K562 (cell line): Measurements from ENCODE around the gene SAMD3. TPM values are rescaled to one million over a fixed set of nuclear protein-coding genes. Genes with fewer than 3 reads are reported as not detected.

Source experiments
- ATAC-seq: fragments of 200-7000 bp; cut with Tn5 transposase; 3 replicates; pipeline ENCODE4 v1.9.1; 2020; ENCODE audit warnings: moderate library complexity
- BruUV-seq: library from RNA; stranded (reverse); fragments of 400-500 nt; replicated peaks from 2 replicates; lab custom pipeline; 2021; lab: Mats Ljungman, UMichigan
- CTCF ChIA-PET: fragments of 300-600 bp; formaldehyde crosslinking; extraction: SDS; loops from one replicate; lab custom pipeline; 2021; ENCODE audit warnings: low intra/inter-chr PET ratio; lab: Yijun Ruan, JAX
- POLR2A ChIA-PET: fragments of 300-600, 350-650 bp; sonication (Branson Sonifier 250); formaldehyde crosslinking; extraction: SDS; loops from one replicate; lab custom pipeline; 2021; ENCODE audit warnings: antibody characterized with exemption, inconsistent platforms; lab: Yijun Ruan, JAX
- DNase-seq, 4 experiments: peaks; one replicate each; pipeline versions ENCODE4 v3.0.0 to v3.0.0-alpha.2; 2011 to 2018; ENCODE audit warnings: low spot score in 3 of 4, mixed read lengths in 3 of 4; ENCODE audit errors: extremely low read depth in 1 of 4
- FAIRE-seq: peaks from 2 replicates; lab custom pipeline; 2011; peaks lifted over from hg19 to GRCh38; lab: Jason Lieb, UNC
- H2AFZ ChIP-seq: 2 replicates; pipeline ENCODE4 v1.6.0; 2011; ENCODE audit warnings: low read depth, low read length, control low read depth, inconsistent platforms
- H3K27ac ChIP-seq: fragments of 200-600 bp; 3 replicates; pipeline ENCODE4 v1.8.0; 2011; ENCODE audit warnings: low read depth, mild to moderate bottlenecking, control low read depth, inconsistent platforms, low read length, moderate library complexity, mixed read lengths; ENCODE audit errors: extremely low read depth
- H3K27me3 ChIP-seq, 2 experiments: fragments of 300-600 bp in 1 of 2; 2 replicates in 1 of 2; 3 replicates in 1 of 2; pipeline versions ENCODE4 v1.6.0 to v1.8.0; 2011; ENCODE audit warnings: inconsistent platforms in 2 of 2, low read length in 2 of 2, mild to moderate bottlenecking in 1 of 2, mixed read lengths in 1 of 2, moderate library complexity in 1 of 2; ENCODE audit not compliant: control insufficient read depth in 2 of 2, insufficient read depth in 2 of 2
- H3K36me3 ChIP-seq: fragments of 300-600 bp; 3 replicates; pipeline ENCODE4 v1.8.0; 2011; ENCODE audit warnings: mild to moderate bottlenecking, low read length, inconsistent platforms; ENCODE audit not compliant: control insufficient read depth, insufficient read depth
- H3K4me1 ChIP-seq, 2 experiments: fragments of 200-600 bp in 1 of 2; replicated peaks in 1 of 2; 2 replicates in 1 of 2; 3 replicates in 1 of 2; pipeline versions ENCODE4 v1.5.1 to v1.8.0; 2011; ENCODE audit warnings: inconsistent platforms in 2 of 2, low read length in 2 of 2, mild to moderate bottlenecking in 1 of 2, mixed read lengths in 1 of 2, moderate library complexity in 1 of 2; ENCODE audit not compliant: control insufficient read depth in 2 of 2, insufficient read depth in 2 of 2
- H3K4me2 ChIP-seq: 2 replicates; pipeline ENCODE4 v1.6.1; 2011; ENCODE audit warnings: low read length, control low read depth, inconsistent platforms, mixed read lengths; ENCODE audit not compliant: insufficient read depth
- H3K4me3 ChIP-seq: fragments of 200-600 bp; sonication (generic), shearing (Covaris generic); 2 replicates; pipeline ENCODE4 v1.5.1; 2016; ENCODE audit warnings: control low read depth, inconsistent platforms
- H3K79me2 ChIP-seq: fragments of 200-600 bp; 3 replicates; pipeline ENCODE4 v1.8.0; 2011; ENCODE audit warnings: low read length, inconsistent platforms; ENCODE audit not compliant: control insufficient read depth, insufficient read depth
- H3K9ac ChIP-seq, 2 experiments: 2 replicates each; pipeline versions ENCODE4 v1.6.0 to v1.6.1; 2011; ENCODE audit warnings: low read depth in 2 of 2, low read length in 2 of 2, control low read depth in 1 of 2, inconsistent platforms in 1 of 2, mild to moderate bottlenecking in 1 of 2, mixed read lengths in 1 of 2; ENCODE audit not compliant: insufficient read depth in 1 of 2
- H3K9me1 ChIP-seq: one replicate; pipeline ENCODE4 v1.6.0; 2011; ENCODE audit warnings: inconsistent platforms, mild to moderate bottlenecking, low read length, moderate library complexity; ENCODE audit not compliant: control insufficient read depth, insufficient read depth
- H3K9me3 ChIP-seq: replicated peaks from 2 replicates; pipeline ENCODE4 v1.5.1; 2011; ENCODE audit warnings: low read depth, low read length, inconsistent platforms; ENCODE audit not compliant: control insufficient read depth, insufficient read depth
- H4K20me1 ChIP-seq: replicated peaks from 2 replicates; pipeline ENCODE4 v1.6.1; 2011; ENCODE audit warnings: low read length, inconsistent platforms, mixed read lengths; ENCODE audit not compliant: control insufficient read depth, insufficient read depth
- CEBPB ChIP-seq: fragments of 450-650 bp; IDR thresholded peaks from 2 replicates; pipeline ENCODE4 v1.6.1; 2016; ENCODE audit warnings: missing genetic modification characterization, missing compliant biosample characterization
- FUS ChIP-seq: fragments of 200-400 bp; formaldehyde crosslinking; optimal IDR thresholded peaks from 2 replicates; pipeline ENCODE3; 2017; ENCODE audit warnings: low read depth, low read length
- GTF2A2 ChIP-seq: IDR thresholded peaks from 2 replicates; pipeline ENCODE4 v1.6.1; 2016; ENCODE audit warnings: mild to moderate bottlenecking, missing genetic modification characterization, missing compliant biosample characterization
- SMARCA5 ChIP-seq: fragments of 450-650 bp; IDR thresholded peaks from 2 replicates; pipeline ENCODE4 v1.6.1; 2016
- TCF7 ChIP-seq: sonication (generic); IDR thresholded peaks from 2 replicates; pipeline ENCODE4 v1.6.1; 2016; ENCODE audit warnings: antibody characterized with exemption, borderline replicate concordance
- TCF7L2 ChIP-seq: fragments of 150-350 bp; IDR thresholded peaks from 2 replicates; pipeline ENCODE4 v1.6.1; 2016; ENCODE audit warnings: low read depth, mild to moderate bottlenecking, low read length, moderate library complexity
- ZEB2 ChIP-seq: fragments of 450-650 bp; IDR thresholded peaks from 2 replicates; pipeline ENCODE4 v1.6.1; 2016
- ZNF133 ChIP-seq: fragments of 250-450 bp; sonication (Bioruptor Pico); IDR thresholded peaks from 2 replicates; pipeline ENCODE4 v1.4.0; 2020; ENCODE audit warnings: mild to moderate bottlenecking
- ZNF644 ChIP-seq: fragments of 200-800 bp; sonication (Bioruptor generic); IDR thresholded peaks from 2 replicates; pipeline ENCODE4 v1.6.1; 2016; ENCODE audit warnings: low read depth, missing genetic modification characterization, missing compliant biosample characterization
- ZNF696 ChIP-seq: fragments of 250-450 bp; sonication (Bioruptor Pico); conservative IDR thresholded peaks from 2 replicates; pipeline ENCODE4 v1.4.0; 2020; ENCODE audit warnings: mild to moderate bottlenecking, moderate library complexity
- WGBS: fragments of 100-300 bp; shearing (Covaris generic); methylation state at CpG from one replicate; pipeline ENCODE4 v1.1.6; 2016; ENCODE audit warnings: low coverage, mixed read lengths; ENCODE audit not compliant: insufficient coverage; ENCODE audit errors: missing lambda C conversion rate; 5-methylcytosine and 5-hydroxymethylcytosine counted together
- in situ Hi-C: fragments of 300-500 bp; cut with MboI; formaldehyde crosslinking; loops from 4 replicates; pipeline ENCODE4 v1.15.0; 2018; ENCODE audit warnings: inconsistent platforms, mixed read lengths
- intact Hi-C: fragments of 100-400 bp; cut with micrococcal nuclease; formaldehyde crosslinking; loops from 2 replicates; pipeline ENCODE4 v1.14.2; 2022
- polyA plus RNA-seq, 8 experiments: library from polyadenylated mRNA; depleted of rRNA in 4 of 8; stranded (reverse) in 5 of 8; unstranded in 3 of 8; fragments of >200 nt; fragmentation: Nextera tagmentation in 2 of 8; fragmentation: Illumina TruSeq in 1 of 8; extraction: Ambion mirVana in 2 of 8; extraction: Trizol in 1 of 8; gene quantifications; 2 replicates each; pipeline versions ENCODE4 v1.2.1 to v1.2.3, GENCODE V29; 2011 to 2014; ENCODE audit warnings: inconsistent platforms in 1 of 8, missing spikeins in 1 of 8
- total RNA-seq, 7 experiments: library from RNA; depleted of rRNA in 6 of 7; stranded (reverse); fragments of >200 nt in 6 of 7; fragmentation: Illumina TruSeq in 2 of 7; extraction: Trizol in 2 of 7; gene quantifications; 2 replicates each; pipeline versions ENCODE4 v1.2.1 to v1.2.3, GENCODE V29; 2011 to 2021; ENCODE audit warnings: low replicate concordance in 1 of 7
- TF ChIP-seq, protein P1 (sequence below), 3 experiments: fragments of 200-800 bp in 1 of 3; sonication (Bioruptor generic) in 1 of 3; sonication (generic) in 1 of 3; formaldehyde crosslinking in 1 of 3; IDR thresholded peaks; 2 replicates each; pipeline versions ENCODE4 v1.6.1 to v1.8.0; 2016 to 2022; ENCODE audit warnings: mild to moderate bottlenecking in 2 of 3, missing compliant biosample characterization in 2 of 3, missing genetic modification characterization in 2 of 3, missing genetic modification reagents in 1 of 3
- TF ChIP-seq, protein P2 (sequence below): fragments of 450-650 bp; formaldehyde crosslinking; IDR thresholded peaks from 2 replicates; pipeline ENCODE4 v1.4.0; 2020; ENCODE audit warnings: mild to moderate bottlenecking, moderate library complexity

SAMD3 gene
- total and polyA plus RNA-seq, 9 of the 15 experiments (the other 6 are each of a cell fraction or from before 2014, with no cell fraction given) = 0.03 to 0.21 (median 0.18) TPM; not detected in 5

DNA sequence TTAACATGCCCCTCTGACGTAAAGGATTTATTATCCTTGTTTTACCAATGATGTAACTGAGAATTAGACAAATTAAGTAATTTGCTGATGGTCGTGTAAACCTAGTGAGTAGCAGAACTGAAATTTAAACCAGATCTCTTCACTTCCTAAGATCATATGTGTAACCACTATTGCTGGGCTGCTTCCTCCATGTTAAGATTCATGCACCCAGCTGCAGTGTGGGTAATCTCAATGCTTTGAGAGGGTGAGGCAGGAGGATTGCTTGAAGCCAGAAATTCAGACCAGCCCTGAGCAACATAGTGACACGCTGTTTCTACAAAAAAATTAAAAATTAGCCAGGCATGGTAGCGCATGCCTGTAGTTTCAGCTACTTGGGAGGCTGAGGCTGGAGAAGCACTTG is 106.5 kb downstream of the SAMD3 start:
- Histone ChIP-seq H2AFZ (no peak overlapping the region), H3K4me2 (no peak overlapping the region), H3K4me1 (no peaks in the 10 kb centered on the region), H3K4me3 (no peak overlapping the region), H3K27me3 (no peaks in the 10 kb centered on the region), H3K9me1 (no peaks in the 10 kb centered on the region), H3K36me3 (no peaks in the 10 kb centered on the region), H3K9me3 (no peaks in the 10 kb centered on the region), H3K9ac (no peak overlapping the region), H3K79me2 (no peaks in the 10 kb centered on the region), H4K20me1 (no peaks in the 10 kb centered on the region), H3K27ac (no peak overlapping the region)
- no peak for DNase-seq
- no peak for ATAC-seq
- BruUV-seq = no TSS peak
- ChIA-PET CTCF (no interaction called here), POLR2A (no interaction called here)
- FAIRE-seq = no peak
- 49% methylated on average over 4 of the region's 4 CpGs for WGBS
- intact Hi-C loops (no loop called here), in situ Hi-C loops (no loop called here)
- TF ChIP-seq ZNF133 (CRISPR knock-in tag) (no peak), SMARCA5 (no peak), CEBPB (tag) (no peak)

DNA sequence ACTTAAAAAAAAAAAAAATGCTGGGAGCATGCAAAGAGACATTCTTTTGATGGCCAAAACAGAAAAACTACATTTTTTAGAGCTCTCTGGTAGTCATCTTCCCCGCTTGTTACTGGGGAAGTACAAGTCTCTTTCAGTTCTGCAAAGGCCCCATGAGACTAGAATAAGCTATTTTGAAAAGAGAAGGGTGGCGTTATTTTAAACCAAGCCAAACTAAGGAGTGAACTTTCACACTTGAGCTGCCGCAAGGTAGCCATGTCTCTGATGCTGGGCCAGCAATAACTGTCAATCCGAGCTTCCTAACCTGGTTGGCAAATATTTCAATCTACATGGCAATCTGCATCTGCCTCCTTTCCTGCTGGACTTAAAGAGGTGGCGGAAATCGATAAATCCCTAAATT is 107.7 kb downstream of the SAMD3 start:
- TF ChIP-seq GTF2A2 (tag) (no peak), TCF7L2 (no peak), ZEB2 (no peak), ZNF696 (CRISPR knock-in tag) (no peak), FUS (no peak), ZNF644 (tag) (no peak), TCF7 (no peak)
- TF ChIP-seq, protein P1, sequence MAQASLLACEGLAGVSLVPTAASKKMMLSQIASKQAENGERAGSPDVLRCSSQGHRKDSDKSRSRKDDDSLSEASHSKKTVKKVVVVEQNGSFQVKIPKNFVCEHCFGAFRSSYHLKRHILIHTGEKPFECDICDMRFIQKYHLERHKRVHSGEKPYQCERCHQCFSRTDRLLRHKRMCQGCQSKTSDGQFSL (CRISPR knock-in tag; IDR thresholded peaks at IDR 0.05) = no peak
- TF ChIP-seq, protein P1 (tag; IDR thresholded peaks at IDR 0.05) = no peak
- TF ChIP-seq, protein P2, sequence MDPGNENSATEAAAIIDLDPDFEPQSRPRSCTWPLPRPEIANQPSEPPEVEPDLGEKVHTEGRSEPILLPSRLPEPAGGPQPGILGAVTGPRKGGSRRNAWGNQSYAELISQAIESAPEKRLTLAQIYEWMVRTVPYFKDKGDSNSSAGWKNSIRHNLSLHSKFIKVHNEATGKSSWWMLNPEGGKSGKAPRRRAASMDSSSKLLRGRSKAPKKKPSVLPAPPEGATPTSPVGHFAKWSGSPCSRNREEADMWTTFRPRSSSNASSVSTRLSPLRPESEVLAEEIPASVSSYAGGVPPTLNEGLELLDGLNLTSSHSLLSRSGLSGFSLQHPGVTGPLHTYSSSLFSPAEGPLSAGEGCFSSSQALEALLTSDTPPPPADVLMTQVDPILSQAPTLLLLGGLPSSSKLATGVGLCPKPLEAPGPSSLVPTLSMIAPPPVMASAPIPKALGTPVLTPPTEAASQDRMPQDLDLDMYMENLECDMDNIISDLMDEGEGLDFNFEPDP (CRISPR knock-in tag) = no peak
- no peaks in the 10 kb centered on the region for H3K36me3 ChIP-seq
- CTCF ChIA-PET = no interaction called here

More for the DNA sequence above, 107.7 kb downstream of the SAMD3 start:
- ATAC-seq (no peak), DNase-seq (no peak), FAIRE-seq (no peak)
- Histone ChIP-seq H3K4me2 (no peak overlapping the region), H3K79me2 (no peaks in the 10 kb centered on the region), H3K27me3 (no peaks in the 10 kb centered on the region), H3K4me1 (no peaks in the 10 kb centered on the region), H3K4me3 (no peak overlapping the region), H4K20me1 (no peaks in the 10 kb centered on the region), H3K9me3 (no peaks in the 10 kb centered on the region), H3K27ac (no peak overlapping the region), H3K9ac (no peak overlapping the region), H2AFZ (no peak overlapping the region), H3K9me1 (no peaks in the 10 kb centered on the region)
- 34% methylated on average over 6 of the region's 6 CpGs for WGBS
- intact Hi-C loops = no loop called here
- in situ Hi-C loops = no loop called here
- POLR2A ChIA-PET = interaction anchor here (0.7 kb wide), 1 partner anchor 37 kb away, joined by 3 read pairs; no protein-coding TSS in a partner anchor
- BruUV-seq = no TSS peak
